Measurements from ENCODE around the gene NFATC3.

NFATC3 gene

DNA sequence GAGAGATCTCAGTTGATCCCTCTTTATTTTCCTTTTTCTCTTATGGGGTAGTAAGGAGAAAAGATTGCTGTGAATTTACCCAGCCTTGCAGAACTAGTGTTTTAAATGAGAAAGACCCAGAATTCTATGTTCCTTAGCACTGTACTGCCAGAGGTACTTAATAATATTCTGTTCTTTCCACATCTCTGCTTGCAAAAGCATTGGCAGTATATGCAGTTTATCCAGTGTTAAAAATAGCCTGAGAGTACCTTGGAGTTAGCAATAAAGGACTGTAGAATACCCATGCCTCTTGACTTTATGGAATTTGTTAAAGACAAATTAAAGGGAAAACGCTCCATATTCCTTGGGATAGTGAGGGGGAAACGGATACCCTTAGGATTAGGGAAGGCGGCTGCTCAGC lies 191.1 kb downstream of the NFATC3 start:
- DNase-seq, result no peak
